NCI-H2227 (cell line): ENCODE measurements around the gene SETMAR.
"Not testable (repeated sequence)": the region's sequence is repeated elsewhere in the genome, so short reads cannot be mapped to it uniquely, and the experiment has no call there.

Experiments used
- DNase-seq: peaks from one replicate; lab custom pipeline; 2025; ENCODE audit not compliant: unreplicated experiment; lab: John Stamatoyannopoulos, UW

Gene SETMAR

GRCh38 chr3:4313606-4314293 is 10.6 kb downstream of the SETMAR start:
- DNase-seq, result no peak

- DNase-seq, result no peak
Measured at GRCh38 chr3:4314688-4315087, 11.5 kb downstream of the SETMAR start.

GRCh38 chr3:4320096-4320911 is 17.1 kb downstream of the SETMAR start:
- no peak for DNase-seq

GRCh38 chr3:4321732-4322131 is 18.6 kb downstream of the SETMAR start:
- DNase-seq, result no peak

- no peak for DNase-seq
Measured at GRCh38 chr3:4322635-4323034, 19.5 kb downstream of the SETMAR start.

DNA sequence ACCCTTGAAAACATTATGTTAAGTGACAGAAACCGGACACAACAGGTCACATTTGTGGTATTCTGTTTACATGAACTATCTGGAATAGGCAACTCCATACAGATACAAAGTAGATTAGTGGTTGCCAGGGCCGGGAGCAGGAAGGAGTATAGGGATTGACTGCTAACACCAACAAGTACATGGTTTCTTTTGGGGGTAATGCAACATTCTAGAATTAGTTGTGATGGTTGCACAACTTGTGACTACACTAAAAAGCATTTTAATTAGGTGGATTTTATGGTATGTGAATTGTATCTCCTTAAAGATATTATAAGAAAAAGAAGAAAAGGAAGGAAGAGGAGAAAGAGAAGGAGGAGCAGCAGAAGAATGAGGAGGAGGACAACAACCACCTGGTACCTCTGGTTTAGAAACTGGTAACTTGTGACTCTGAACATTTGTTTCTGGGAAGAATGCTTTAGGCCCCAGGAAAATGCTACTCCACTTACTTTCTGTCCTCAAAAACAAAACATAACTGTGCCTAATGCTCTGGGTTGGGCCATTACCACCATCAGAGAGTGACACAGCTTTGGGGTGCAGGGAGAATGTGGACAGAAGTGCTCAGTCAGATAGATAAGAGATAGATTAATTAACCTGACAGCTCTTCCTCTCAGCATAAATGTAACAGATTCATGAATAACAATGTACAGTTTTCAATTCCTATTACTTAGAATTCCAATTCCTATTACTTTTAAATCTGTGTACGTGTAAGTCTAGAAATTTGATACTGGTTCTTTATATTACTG is 20.3 kb downstream of the SETMAR start:
- DNase-seq, result no peak

- DNase-seq, result no peak
Measured at GRCh38 chr3:4326868-4327267, 23.7 kb downstream of the SETMAR start.

GRCh38 chr3:4329806-4330205 is 26.6 kb downstream of the SETMAR start:
- not testable (repeated sequence) for DNase-seq

DNA sequence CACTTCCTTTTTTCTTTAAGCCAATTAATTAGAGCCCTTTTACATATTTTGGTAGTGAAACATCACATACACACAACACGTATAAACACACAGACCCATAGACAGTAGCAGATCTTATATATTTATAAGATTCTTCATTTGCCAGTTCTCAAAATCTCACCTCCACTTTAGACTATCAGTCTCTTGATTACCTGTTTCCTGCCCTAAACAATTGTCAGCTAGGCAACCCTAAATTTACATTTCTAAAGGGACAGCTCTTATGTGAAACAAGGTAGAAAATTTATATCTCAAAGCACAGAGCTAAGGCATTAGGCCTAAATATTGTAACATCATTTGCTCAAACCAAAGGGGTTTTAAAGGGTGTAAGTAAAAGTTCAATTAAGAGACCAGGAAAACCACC is 28.9 kb downstream of the SETMAR start:
- DNase-seq, result no peak

DNA sequence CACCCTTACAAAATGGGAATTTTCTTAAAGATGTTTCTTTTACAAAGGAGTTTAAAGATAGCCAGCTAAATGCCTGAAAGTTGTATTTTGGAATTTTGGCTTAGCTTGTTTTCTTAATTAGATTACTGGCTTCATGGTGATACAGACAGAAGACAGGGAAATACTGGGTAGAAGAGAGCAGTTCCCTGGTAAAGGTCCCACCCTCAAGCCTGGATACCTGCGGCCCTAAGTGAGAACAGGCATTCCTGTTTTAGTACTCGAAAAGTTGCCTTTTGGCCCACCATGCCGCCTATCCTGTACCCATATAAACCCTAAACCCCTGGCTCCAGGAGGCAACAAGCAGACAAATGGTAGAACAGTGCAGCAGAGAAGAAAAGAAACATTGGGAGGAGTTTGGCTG is 29.4 kb downstream of the SETMAR start:
- no peak for DNase-seq

GRCh38 chr3:4332991-4333390 is 29.8 kb downstream of the SETMAR start:
- DNase-seq, result no peak

- no peak for DNase-seq
Measured at GRCh38 chr3:4334548-4334947, 31.4 kb downstream of the SETMAR start.

GRCh38 chr3:4335840-4336562 is 32.8 kb downstream of the SETMAR start:
- DNase-seq, result no peak

DNA sequence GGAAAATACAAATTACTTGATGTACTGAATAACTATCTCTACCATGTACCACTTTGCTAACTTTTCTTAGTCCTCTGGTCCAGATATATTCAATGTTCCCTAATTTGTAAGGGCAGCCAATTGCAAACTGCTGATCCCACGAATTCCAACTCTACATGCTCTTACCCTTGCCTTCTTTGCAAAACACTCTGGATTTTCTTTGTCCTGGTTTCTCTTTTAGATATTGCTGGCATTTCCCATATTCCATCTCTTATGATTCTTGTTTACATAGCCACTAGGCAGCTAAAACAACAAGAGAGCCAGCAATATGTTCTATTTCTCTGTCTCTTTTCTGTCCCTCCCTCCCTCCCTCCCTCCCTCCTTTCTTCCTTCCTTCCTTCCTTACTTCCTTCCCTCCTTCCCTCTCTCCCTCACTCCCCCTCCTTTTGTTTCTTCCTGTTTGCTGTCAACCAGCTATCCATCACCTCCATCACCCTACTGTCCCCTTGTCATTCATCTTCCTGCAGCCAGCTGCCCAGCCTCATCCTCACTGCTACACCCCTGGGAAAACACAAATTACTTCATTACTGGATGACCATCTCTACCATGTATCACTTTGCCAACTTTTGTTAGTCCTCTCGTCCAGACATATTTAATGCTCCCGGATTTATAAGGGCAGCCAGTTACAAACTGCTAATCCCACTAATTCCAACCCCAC is 33.8 kb downstream of the SETMAR start:
- DNase-seq, result no peak

DNA sequence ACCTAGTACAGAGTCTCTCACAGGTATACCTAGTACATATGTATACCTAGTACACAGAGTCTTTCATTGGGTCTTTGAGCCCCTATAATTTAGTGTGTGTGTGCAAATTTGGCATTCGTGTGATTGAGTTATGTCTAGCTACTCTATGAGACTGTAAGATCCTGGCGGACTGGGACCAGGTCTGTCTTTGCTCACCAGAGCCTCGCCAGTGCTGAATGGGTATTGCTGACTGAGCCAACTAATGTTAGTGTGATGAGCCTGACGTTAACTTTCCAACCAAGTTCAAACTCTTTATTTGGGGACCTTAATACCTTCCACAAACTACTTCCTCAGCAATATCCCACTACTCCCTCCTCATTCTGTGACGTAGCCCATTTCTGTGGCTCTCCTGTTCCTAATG is 35.6 kb downstream of the SETMAR start:
- DNase-seq, result no peak

DNA sequence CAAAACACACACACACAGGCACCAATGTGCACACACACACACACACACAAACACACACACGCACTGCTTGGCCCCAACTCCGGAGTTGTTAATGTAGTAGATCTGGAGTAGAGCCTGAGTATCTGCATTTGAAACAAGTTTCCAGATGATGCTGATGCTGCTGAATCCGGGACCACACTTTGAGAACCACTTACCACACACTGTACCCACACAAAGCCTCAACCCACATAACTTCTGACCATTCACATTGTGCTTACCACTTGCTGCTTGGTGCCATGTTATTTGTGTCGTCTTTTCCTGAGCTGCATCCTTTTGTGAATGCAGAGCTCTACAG is 36.9 kb downstream of the SETMAR start:
- no peak for DNase-seq

- DNase-seq, result no peak
Measured at GRCh38 chr3:4340411-4341335, 37.5 kb downstream of the SETMAR start.

DNA sequence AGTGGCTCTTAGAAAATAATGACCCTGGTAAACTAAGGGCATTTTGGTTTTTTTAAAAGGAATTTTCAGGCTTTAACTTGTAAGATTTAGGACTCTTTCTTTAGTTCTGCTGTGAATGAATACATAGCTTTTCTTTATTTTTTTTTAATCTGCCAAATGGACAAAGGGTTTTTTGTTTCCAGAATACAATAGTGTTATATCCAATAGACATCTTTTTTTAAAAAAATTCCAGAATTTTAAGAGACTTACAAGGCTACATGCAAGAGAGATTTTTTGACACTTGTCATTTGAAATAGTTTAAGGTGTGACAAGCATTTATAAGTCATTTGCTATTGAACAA is 38.1 kb downstream of the SETMAR start:
- no peak for DNase-seq

- DNase-seq, result no peak
Measured at GRCh38 chr3:4343258-4343657, 40.1 kb downstream of the SETMAR start.

DNA sequence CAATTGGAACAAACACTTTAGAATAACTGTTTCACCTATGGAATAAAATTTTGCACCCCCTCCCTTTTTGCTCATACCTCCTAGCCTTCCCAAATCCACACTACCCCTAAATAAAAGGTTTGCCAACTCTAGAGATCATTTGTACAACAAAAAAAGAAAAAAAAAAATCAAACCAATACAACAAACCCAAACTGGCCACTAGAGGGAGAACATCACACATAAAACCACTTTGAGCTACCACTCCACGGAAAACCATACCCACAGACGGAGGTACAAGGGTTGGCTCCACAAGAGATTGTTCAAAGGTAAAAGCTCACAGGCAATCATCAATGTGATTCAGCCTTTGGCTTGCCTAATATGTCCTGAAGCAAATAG is 47.6 kb downstream of the SETMAR start:
- peak; percentile 38 for DNase-seq
